Glutamatergic neuron (in vitro differentiated cells): Measurements from ENCODE around the gene ARHGEF1. TPM values are rescaled to one million over a fixed set of nuclear protein-coding genes. Genes with fewer than 3 reads are reported as not detected.
"Not testable (repeated sequence)": the region's sequence is repeated elsewhere in the genome, so short reads cannot be mapped to it uniquely, and the experiment has no call there.

Experiments used
- DNase-seq: peaks from one replicate; pipeline ENCODE4 v3.0.0; 2022
- H3K27ac Mint-ChIP-seq: one replicate; pipeline ENCODE4 v1.8.0; 2020; ENCODE audit warnings: mild to moderate bottlenecking, mixed read lengths, inconsistent platforms; ENCODE audit not compliant: unreplicated experiment
- H3K27me3 Mint-ChIP-seq: one replicate; pipeline ENCODE4 v1.8.0; 2020; ENCODE audit warnings: mild to moderate bottlenecking, moderate library complexity, mixed read lengths, inconsistent platforms; ENCODE audit not compliant: unreplicated experiment
- H3K36me3 Mint-ChIP-seq: one replicate; pipeline ENCODE4 v1.8.0; 2020; ENCODE audit warnings: mild to moderate bottlenecking, mixed read lengths, inconsistent platforms; ENCODE audit not compliant: unreplicated experiment
- H3K4me1 Mint-ChIP-seq: one replicate; pipeline ENCODE4 v1.8.0; 2020; ENCODE audit warnings: mild to moderate bottlenecking, low read depth, mixed read lengths, inconsistent platforms; ENCODE audit not compliant: unreplicated experiment
- H3K4me3 Mint-ChIP-seq: one replicate; pipeline ENCODE4 v1.8.0; 2020; ENCODE audit warnings: mild to moderate bottlenecking, mixed read lengths, inconsistent platforms; ENCODE audit not compliant: unreplicated experiment
- H3K9me3 Mint-ChIP-seq: one replicate; pipeline ENCODE4 v1.8.0; 2020; ENCODE audit warnings: mild to moderate bottlenecking, moderate library complexity, mixed read lengths, inconsistent platforms; ENCODE audit not compliant: unreplicated experiment
- total RNA-seq: library from RNA; stranded (reverse); fragmentation: NEBNext Ultra II Directional; extraction: Animal tissue kit (Norgen Biotek cat#: 25700); gene quantifications from one replicate; pipeline ENCODE4 v1.2.1, GENCODE V29; 2021; ENCODE audit not compliant: unreplicated experiment
- TF ChIP-seq, protein P1 (sequence below): fragments of 200-600 bp; sonication (generic); IDR thresholded peaks from one replicate; pipeline ENCODE4 v1.5.0; 2021; ENCODE audit not compliant: partially characterized antibody, unreplicated experiment

The ARHGEF1 gene
- total RNA-seq, 1 donor from 2014 or later: 78.7 TPM

DNA sequence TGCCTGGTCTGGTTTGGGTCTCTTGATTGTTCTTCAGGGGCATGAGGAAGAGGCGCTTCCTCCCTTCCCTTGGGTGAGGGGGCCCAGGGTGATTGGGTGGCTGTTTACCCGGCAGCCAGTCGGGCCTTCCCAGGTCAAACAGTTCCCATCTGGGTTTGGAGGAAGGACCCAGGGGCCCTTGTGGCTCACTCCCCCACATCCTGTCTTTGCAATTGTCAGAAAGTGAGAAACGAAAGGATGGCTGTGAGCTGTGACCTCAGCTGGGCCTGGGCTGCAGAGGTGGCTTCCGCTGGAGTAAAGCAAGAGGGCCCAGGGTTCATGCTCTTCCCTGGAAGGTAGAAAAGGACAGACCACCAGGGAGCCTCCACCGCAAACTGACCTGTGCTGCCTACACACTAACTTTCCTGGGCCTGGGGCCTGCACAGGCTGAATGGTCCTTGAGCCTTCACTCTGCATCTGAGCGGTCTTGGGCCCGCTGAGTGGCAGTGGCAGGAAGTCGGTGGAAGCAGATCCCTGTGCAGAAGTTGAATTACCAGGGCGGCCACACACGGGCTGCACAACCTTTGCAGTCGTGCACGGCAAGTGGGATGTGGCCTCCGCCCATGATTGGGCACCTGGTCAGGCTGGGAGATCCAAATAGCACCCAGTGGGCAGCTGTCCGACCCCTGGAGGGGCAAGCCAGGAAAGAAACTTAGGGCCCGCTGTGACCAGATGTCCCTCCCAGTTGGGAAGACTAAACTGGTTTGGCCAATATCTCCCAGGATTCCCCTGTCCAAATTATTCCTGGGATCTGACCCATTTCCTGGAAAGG is 11.2 kb upstream of the ARHGEF1 start:
- Mint-ChIP-seq H3K27ac (no peak overlapping the region), H3K4me1 (peaks cover 9% of the 10 kb centered on the region), H3K9me3 (peaks cover 1% of the 10 kb centered on the region), H3K27me3 (peaks cover 2% of the 10 kb centered on the region), H3K4me3 (no peak overlapping the region), H3K36me3 (no peaks in the 10 kb centered on the region)
- DNase-seq: no peak
- TF ChIP-seq, protein P1, sequence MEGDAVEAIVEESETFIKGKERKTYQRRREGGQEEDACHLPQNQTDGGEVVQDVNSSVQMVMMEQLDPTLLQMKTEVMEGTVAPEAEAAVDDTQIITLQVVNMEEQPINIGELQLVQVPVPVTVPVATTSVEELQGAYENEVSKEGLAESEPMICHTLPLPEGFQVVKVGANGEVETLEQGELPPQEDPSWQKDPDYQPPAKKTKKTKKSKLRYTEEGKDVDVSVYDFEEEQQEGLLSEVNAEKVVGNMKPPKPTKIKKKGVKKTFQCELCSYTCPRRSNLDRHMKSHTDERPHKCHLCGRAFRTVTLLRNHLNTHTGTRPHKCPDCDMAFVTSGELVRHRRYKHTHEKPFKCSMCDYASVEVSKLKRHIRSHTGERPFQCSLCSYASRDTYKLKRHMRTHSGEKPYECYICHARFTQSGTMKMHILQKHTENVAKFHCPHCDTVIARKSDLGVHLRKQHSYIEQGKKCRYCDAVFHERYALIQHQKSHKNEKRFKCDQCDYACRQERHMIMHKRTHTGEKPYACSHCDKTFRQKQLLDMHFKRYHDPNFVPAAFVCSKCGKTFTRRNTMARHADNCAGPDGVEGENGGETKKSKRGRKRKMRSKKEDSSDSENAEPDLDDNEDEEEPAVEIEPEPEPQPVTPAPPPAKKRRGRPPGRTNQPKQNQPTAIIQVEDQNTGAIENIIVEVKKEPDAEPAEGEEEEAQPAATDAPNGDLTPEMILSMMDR: no peak

DNA sequence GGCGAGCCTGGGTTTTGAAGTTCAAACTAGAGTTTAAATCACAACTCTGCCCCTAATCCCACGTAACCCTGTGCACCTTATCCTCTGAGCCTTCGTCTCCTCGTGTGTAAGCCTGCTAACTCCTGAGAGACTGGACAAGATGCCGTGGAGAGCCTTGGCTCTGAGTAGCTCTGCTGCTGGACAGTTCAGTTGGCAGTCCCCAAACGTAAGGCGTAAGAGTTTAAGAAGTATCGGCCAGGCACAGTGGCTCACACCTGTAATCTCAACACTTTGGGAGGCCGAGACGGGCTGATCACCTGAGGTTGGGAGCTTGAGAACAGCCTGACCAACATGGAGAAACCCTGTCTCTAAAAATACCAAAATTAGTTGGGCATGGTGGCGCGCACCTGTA is 10.6 kb upstream of the ARHGEF1 start:
- no peak for DNase-seq
- Mint-ChIP-seq H3K4me1 (peaks cover 9% of the 10 kb centered on the region), H3K36me3 (no peaks in the 10 kb centered on the region), H3K9me3 (peaks cover 1% of the 10 kb centered on the region), H3K4me3 (no peak overlapping the region), H3K27me3 (peaks cover 2% of the 10 kb centered on the region), H3K27ac (no peak overlapping the region)
- TF ChIP-seq, protein P1: no peak

DNA sequence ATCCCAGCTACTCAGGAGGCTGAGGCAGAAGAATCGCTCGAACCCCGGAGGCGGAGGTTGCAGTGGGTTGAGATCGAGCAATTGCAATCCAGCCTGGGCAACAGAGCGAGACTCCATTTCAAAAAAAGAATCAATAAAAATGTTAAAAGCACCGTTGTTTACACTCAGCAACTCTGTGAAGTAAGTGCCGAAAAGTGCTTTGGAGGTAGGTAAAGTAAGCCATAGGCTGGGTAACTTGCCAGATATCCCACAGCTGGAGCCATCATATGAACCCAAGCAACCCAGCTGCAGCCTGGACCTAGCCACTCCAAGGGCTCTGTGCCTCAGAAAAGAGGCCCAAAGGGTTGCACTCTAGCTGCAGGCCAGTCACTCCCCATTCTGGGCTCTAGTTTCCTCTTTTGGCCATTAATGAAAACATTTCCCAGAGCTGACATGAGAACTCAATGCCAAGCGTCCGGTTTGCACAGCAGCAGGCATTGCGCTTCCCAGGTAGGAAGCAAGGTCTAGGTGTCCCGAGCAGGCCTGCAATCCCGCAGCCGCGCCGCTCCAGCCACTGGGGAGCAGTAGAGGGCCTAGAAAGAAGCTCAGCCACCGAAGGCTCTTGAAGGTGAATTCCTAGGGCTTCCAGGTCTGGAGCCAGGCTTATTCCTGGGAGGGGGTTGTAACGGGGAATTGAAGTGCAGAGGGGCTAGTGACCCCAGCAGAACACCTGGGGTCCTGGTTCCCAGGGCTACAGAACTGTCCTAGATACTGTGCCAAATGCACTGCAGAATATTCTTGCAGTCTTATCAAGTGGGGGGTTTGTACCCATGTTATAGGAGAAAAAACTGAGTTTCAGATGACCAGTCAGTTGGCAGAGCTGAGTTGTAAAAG is 10.0 kb upstream of the ARHGEF1 start:
- H3K27ac Mint-ChIP-seq: no peak overlapping the region
- peaks cover 2% of the 10 kb centered on the region for H3K27me3 Mint-ChIP-seq
- no peaks in the 10 kb centered on the region for H3K36me3 Mint-ChIP-seq
- peaks cover 5% of the 10 kb centered on the region for H3K4me1 Mint-ChIP-seq
- H3K9me3 Mint-ChIP-seq: peaks cover 1% of the 10 kb centered on the region
- DNase-seq: peak; percentile 86
- no peak overlapping the region for H3K4me3 Mint-ChIP-seq
- TF ChIP-seq, protein P1: peak; percentile 48

DNA sequence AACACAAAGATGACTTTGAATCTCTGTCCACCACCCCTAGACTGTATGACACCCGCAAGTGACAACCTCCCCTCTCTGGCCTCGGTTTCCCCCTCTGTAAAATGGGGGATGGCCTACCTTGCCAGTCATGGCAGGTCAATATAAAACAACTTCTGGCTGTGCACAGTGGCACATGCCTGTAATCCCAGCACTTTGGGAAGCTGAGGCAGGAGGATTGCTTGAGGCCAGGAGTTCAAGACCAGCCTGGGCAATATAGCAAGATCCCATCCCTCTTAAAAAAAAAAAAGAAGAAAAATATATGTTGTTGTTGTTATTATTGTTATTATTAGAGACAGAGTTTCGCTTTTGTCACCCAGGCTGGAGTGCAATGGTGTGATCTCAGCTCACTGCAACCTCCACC is 7.0 kb upstream of the ARHGEF1 start:
- H3K27ac Mint-ChIP-seq, H3K36me3 Mint-ChIP-seq, H3K27me3 Mint-ChIP-seq, H3K4me3 Mint-ChIP-seq, H3K9me3 Mint-ChIP-seq, DNase-seq, H3K4me1 Mint-ChIP-seq: not testable (repeated sequence)

DNA sequence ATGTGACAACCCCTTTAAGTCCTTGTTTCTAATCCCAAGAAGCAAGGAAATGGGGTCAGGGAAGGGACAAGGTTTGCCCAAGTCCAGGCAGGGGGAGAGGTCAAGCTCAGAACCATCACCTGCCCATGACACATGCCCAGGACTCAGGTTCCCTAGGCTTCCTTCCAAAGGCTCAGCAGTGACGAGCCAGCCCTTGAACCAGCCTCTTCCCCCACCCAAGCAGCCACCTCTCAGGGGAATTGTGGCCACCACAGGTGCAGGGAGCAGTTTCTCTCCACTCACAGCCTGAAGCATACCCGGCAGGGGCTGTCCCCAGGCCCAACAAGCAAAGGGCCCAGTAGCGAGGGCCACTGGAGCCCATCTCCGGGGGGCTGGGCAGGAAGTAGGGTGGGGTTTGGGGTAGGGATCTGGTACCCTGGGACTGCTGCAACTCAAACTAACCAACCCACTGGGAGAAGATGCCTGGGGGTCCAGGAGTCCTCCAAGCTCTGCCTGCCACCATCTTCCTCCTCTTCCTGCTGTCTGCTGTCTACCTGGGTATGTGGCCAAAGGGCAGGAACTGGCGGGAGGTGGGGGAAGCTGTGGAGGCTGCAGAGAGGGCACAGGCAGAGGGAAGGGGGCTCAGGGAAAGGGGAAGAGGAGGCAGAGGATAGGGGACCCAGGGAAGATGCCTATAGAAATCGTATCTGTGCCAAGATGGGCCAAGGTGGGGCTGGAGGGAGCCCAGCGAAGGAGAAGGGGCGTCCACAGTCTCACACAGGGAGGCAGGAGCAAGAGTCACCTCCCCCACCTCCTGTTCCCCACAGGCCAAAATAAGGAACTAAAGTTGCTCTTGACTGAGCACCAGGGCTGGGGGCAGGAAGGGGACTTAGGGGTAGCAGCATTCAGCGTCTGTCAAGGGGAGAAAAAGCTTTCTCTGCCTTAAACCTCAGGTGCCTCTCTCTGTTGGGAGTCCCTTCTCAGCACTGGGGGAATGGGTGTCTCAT is 5.8 kb upstream of the ARHGEF1 start, which contains the start of gene CD79A:
CD79A (plus strand) TSS at position 433 of the 986 bp plus-strand sequence; CDS start at position 459, 26 bp downstream.
- no peak within 1 kb of the TSS for H3K4me3 Mint-ChIP-seq
- no peak within 1 kb of the TSS for H3K27ac Mint-ChIP-seq
- peaks cover under 1% of the 10 kb centered on the region for H3K9me3 Mint-ChIP-seq
- peaks cover 2% of the 10 kb centered on the region for H3K27me3 Mint-ChIP-seq
- H3K4me1 Mint-ChIP-seq: no peaks in the 10 kb centered on the region
- DNase-seq: no peak
- H3K36me3 Mint-ChIP-seq: no peaks in the 10 kb centered on the region
- TF ChIP-seq, protein P1: no peak
